Heart left ventricle (tissue), 13 donors: ENCODE results near the gene PDE11A.

Experiments
- CTCF ChIP-seq, 12 donors: fragments of 200-600 bp; sonication (generic) in 4 of 12; IDR thresholded peaks; one replicate each; pipeline versions ENCODE4 v1.5.0 to v1.8.0; 2018 to 2022; ENCODE audit warnings: antibody characterized with exemption in 12 of 12, mild to moderate bottlenecking in 5 of 12
- POLR2A ChIP-seq, 2 donors: fragments of 450-650 bp; IDR thresholded peaks; one replicate each; pipeline ENCODE4 v1.6.1; 2017; ENCODE audit warnings: antibody characterized with exemption in 2 of 2, mild to moderate bottlenecking in 2 of 2, moderate library complexity in 2 of 2
- donor health status: ischemic (EF 13 %, LVEDD 7.1; RV severe dilation, severe dysfunction).
- donor health status: DM: no; HTN: yes; CAD: no.
- donor health status: DM: no; HTN: no; CAD: no.
- donor health status: ischemic (EF 25% LVEDD 6.9; RV normal size, moderate dysfunction).
- donor health status: ischemic (EF 25% LVEDD 5.7; RV mildly dilated, moderate dysfunction).
- donor health status: ischemic (EF 35%, LVEDD 5.7; RV mildly dilated, moderate dysfunction).
- donor health status: nonischemic (EF 11% LVEDD 7.7; RV severe dilation, severe dysfunction).
- donor health status: DM: yes; HTN: yes; CAD: no.
- donor health status: PGD.
- donor health status: ischemic (EF 29% LVEDD 5.4; RV normal size, mild dysfunction).
- donor health status: nonischemic (EF 23%, LVEDD 6.1; RV moderate dilation, normal function).

DNA sequence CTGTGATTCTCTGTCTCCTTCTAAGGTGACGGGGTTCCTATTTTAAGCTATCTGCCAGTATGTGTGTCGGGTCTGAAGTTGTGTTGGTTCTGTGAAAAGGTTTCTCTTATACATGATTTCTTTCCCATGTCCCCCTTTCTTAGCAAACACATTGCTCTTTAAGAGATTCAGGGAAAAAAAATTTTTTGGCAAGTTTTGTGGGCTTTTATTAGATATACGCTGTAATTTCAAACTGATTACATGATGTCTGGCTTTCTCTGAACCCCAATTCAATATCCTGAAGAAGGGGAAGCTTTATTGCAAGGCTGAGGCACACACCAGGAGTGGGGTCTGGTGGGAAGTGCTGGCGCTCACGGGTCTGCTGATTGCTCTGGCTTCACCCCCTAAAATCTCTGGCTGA, 469.4 kb downstream of the PDE11A start:
- no peak for TF ChIP-seq CTCF (IDR thresholded peaks at IDR 0.05)
- no peak for TF ChIP-seq POLR2A (IDR thresholded peaks at IDR 0.05)
